Smooth muscle cell of bladder (primary cell): ENCODE results near the gene ATG7. TPM values are rescaled to one million over a fixed set of nuclear protein-coding genes. Genes with fewer than 3 reads are reported as not detected.

Experiments used
- total RNA-seq: library from RNA; depleted of rRNA; stranded (reverse); fragments of >200 nt; gene quantifications from 2 replicates; pipeline ENCODE4 v1.2.3, GENCODE V29; 2014

Gene ATG7
- 62.6 and 65.1 TPM in 2 replicates for total RNA-seq

DNA sequence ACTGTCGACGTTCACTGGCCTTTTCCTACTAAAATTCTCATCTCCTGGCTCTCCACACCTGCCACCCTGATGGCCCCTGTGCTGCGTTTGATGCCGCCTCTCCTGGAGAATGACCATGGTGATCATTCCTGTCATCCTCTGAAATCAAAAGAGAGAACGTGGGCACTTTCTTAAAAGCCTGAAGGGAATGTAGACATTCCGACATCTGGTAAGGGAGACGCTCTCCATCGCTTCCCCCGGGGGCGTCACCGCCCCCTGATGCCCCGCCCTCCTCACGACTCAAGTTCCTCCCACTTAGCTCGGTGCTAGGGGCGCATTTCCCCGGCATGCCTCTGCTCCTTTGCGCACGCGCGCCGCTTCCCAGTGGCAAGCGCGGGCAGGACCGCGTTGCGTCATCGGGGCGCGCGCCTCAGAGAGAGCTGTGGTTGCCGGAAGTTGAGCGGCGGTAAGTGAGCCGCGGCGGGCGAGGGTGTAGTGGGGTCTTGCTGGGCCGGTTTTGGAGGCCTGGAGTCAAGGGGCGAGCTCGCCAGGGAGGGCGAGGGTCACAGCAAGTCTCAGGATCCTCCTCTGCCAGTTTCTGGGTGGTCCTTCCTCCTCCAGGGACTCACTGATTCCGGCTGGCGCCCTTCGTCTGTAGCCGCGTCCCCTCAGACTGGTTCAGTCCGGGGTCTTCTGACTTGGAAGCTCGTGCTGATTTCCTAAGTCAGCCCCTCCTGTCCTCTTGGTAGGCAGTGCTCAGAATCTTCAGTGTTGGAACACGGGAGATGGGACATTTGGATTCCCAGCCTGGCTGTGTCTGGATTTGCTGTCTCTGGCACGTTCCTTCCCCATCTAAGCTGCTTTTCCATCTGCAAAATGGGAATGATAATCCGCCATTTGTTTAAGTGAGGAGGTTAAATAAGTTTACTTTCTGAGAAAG is at the start of gene ATG7:
ATG7 (plus strand) TSS at position 412 of the 919 bp plus-strand sequence. CDS start 26,299 bp downstream, outside the sequence.

Other genes with a start within 250 kb of the ATG7 start
- gene HRH1, start 117.9 kb upstream of the ATG7 start, total RNA-seq: 29.0 and 37.0 TPM in 2 replicates